HG03521 (cell line): Measurements from ENCODE around the gene CTXND1.

Source experiments
- ATAC-seq: cut with Tn5 transposase; IDR thresholded peaks from one replicate; pipeline ENCODE4 v1.9.1; 2021; ENCODE audit warnings: mild to moderate bottlenecking, moderate library complexity; ENCODE audit not compliant: unreplicated experiment

CTXND1 gene

GRCh38 chr15:80183306-80183705 is 68.7 kb downstream of the CTXND1 start:
- no peak for ATAC-seq

DNA sequence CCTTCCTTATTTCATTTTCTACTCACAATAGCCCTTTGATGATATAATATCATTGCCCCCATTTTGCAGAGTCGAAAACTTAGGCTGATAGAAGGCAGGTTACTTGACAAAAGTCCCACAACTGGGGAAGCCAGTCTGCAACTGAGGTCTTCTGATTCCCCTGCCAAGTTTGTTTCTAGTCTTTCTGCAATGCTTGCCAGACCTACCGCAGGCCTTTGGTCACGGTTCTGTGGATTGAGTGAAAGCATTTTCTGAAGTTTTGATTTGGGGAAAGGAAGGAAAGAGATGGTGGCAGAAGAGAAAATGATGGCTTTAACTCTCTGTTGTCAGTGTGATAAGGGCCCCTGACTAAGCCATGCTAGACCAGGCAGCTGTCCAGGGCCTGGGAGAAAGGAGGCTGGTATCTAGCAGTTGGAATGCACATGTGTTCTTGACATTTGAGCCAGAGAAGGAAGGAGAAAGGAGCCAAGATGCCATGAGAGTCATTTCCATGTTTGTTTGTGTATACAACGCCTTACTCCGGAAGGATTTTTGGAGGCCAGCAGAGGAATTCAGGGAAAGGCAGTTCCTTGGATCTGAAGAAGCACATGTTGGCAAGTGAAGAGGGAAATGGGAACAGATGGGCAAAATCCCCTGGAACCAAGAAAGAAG is 69.3 kb downstream of the CTXND1 start:
- no peak for ATAC-seq

DNA sequence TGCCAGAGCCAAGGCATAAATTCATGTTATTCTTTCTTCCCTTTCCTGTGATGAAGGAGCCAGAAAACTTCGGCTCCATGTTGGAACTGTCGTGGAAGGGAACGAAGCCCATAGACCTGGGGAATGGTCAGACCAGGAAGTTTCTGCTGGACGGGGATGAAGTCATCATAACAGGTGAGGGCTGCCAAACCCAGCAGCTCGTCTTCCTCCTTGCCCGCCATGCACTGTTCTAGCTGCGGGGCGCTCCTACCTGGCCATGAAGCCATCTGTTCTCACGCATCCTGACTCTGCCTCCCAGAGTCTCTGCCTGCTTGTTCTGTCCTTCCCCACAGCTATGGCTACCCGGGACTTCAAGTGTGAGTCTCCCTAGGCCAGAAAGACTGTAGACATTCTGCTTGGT is 71.0 kb downstream of the CTXND1 start:
- no peak for ATAC-seq

DNA sequence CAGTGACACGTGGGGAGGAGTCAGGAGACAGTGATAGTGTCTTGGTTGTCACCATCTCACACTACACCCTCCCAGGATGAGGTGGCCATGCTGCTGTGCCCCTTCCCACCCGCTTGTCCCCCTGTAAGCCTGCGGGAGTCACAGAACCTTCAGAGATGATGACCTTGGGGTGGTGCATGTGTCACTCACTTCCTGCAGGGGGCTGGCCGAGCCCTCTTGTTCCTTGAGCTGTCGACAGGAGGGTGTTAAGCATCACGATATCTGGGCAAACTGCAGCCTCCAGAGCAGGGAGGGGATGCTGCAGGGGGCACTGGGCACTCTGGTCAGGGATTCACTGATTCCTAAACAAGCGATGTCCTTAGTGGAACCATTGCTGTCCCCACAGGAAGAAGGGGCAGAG is 71.5 kb downstream of the CTXND1 start:
- ATAC-seq: no peak

- no peak for ATAC-seq
These were observed 72.1 kb downstream of the CTXND1 start for GRCh38 chr15:80179935-80180334.

- no peak for ATAC-seq
These were observed 72.8 kb downstream of the CTXND1 start for GRCh38 chr15:80179025-80179759.

- ATAC-seq: no peak
These were observed 74.9 kb downstream of the CTXND1 start for GRCh38 chr15:80177156-80177555.

DNA sequence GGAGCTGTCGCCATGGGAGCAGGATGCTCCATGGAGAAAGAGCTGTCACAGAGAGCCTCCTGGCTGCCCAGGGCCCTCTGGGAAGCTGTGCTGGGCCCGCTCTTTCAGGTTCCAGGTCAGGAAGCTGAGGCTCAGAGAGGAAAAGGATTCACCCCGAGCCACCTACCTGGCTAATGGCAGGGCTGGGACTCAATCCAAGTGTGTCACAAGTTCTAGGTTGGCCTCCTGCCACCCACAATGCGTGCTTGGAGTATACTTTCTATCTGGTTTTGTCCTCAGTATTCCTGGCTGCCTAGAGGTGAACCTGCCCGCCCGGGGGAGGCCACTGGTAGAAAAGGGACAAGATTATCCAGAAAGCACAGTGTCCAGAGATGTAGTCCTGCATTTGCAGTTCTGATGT is 75.6 kb downstream of the CTXND1 start:
- ATAC-seq: no peak

DNA sequence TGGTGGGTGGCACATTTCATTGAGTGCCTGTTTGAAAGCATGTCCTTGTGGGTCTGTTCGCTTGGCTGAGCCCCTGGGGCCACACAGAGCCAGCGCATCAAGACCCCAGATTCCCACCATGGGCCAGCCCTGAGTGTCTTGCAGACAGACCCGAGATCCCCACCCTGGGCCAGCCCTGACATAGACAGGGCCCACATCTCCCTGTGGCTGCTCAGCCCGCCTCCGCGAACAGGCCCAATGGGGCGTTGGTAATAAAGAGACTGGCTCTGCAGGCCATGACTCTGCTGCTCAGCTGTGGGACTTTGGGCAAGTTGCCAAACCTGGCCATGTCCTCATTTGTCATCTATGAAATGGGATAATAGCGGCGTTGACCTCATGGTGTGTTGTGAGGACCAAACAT is 76.6 kb downstream of the CTXND1 start:
- ATAC-seq: no peak

- ATAC-seq: no peak
These were observed 77.8 kb downstream of the CTXND1 start for GRCh38 chr15:80174017-80174746.

GRCh38 chr15:80173022-80173759 is 78.8 kb downstream of the CTXND1 start:
- ATAC-seq: peak; percentile 50

- ATAC-seq: no peak
These were observed 79.6 kb downstream of the CTXND1 start for GRCh38 chr15:80172401-80172800.

DNA sequence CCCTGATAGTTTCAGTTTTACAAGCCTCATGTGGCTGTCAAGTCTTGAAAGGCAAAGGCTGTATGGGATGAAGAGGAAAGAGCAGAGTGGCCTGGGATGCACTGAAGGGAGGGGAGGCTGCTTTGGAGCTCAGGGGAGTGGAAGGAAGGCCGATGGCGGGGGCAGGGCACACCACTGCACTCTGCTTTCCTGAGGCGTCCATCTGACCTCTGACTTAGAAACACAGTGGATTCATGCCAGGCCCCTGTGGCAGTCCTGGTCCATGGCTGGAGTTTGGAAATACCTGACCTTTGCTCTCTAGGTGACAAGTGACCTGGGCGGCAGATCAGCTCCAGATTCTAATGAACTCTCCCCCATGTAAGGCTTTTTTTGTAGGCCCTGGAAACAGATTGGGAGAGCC is 80.2 kb downstream of the CTXND1 start:
- no peak for ATAC-seq

DNA sequence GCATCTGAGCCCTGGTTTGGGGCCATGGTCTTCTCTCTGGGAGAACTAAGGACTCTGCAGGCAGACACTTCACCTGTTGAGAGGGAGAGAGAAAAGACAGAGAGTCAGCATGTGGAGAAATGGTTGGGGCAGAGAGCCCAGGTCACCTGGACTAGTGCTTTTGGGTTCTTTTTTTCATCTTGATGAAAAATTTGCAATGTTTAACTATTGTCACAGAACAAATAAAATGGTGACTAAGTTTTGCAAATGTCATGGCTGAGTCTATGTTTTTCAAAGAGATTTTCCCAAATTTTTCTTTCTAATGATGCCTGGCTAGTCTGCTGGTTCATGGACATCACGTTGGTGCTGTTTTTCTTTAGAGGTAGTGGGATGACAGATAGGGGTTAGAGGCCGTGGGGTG is 81.4 kb downstream of the CTXND1 start:
- ATAC-seq: no peak

DNA sequence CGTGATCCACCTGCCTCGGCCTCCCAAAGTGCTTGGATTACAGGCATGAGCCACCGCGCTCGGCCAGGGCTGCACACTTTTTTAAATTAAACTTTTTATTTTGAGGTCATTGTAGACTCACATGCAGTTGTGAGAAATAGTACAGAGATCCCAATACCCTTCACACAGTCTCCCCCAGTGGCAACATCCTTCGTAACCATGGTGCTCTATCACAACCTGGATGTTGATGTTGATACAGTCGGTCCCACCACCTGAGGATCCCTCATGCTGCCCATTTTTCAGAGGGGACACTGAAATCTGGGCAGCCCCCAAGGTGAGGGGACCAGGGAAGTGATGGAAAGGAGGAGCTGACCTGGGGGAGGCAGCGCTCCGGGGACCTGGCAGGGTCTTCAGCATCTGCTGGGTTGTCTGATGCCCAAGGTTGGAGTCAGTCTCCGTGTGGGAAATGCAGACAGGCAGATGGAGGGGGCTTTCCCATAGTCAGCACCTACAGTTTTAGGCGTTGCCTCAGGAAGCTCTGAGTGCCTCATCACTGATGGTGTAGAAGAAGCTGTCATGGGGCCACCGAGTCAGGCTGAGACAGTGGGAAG is 82.2 kb downstream of the CTXND1 start:
- no peak for ATAC-seq

DNA sequence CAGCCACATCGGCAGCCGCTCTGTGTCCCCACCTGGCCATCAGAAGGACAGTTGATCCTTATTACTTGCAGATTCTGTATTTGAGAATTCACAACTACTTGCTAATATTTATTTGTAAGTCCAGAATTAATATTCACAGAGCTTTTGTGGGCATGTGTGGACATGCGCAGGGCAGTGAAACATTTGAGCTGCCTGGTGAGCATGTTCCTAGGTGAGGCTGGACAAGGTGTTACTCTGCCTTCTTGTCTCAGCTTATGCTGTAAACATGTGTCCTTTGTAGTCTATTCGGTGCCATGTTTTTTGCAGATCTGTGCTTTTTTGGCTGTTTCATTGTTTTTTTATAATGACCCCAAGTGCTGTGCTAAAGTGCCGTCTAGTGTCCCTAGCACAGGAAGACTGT is 83.6 kb downstream of the CTXND1 start:
- ATAC-seq: no peak

- no peak for ATAC-seq
These were observed 84.1 kb downstream of the CTXND1 start for GRCh38 chr15:80167936-80168335.

- no peak for ATAC-seq
These were observed 88.1 kb downstream of the CTXND1 start for GRCh38 chr15:80163897-80164296.

DNA sequence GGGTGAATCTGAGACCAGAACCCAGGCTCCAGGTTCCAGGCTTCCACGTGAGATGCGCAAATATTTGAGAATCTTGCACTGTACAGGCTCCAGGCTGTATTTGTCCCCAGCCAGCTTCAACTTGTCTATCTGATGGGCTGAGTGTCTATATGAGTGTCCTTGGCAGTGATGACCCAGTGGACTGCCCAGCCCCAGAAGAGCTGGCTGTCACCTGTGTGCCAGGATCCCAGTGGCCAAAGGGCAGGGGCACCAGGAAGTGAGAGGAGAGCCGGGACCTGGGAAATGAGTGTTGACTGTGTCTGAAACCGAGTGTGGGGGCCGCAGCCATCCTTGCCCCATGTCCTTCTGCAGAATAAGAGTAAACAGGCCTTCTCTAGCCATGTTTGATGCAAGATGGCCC is 88.8 kb downstream of the CTXND1 start:
- no peak for ATAC-seq

DNA sequence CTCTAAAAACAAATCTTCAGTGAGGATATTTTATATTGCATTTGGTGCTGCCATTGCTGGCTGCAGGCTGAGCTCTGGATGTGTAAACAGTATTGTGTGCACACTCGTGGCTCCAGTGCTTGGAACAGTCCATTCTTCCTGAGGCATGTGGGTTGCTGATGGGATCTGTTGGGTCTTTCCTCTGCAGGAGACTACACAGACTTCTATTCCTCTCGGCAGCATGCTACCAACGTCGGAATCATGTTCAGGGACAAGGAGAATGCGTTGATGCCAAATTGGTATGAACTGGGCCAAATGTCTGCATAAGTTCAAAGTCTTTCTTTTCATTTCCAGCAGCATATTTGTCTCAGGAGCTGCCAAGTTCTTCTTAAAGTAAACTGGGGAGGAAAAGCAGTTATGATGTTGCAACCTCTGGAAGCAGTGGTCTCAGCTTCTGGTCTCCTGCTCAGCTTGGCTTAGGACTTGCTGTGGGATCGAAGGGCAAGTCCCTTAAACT is 89.9 kb downstream of the CTXND1 start:
- ATAC-seq: no peak
